GM19452 (cell line): ENCODE data around the gene RGMA.
"Not testable (repeated sequence)": the region's sequence is repeated elsewhere in the genome, so short reads cannot be mapped to it uniquely, and the experiment has no call there.

Experiments
- ATAC-seq: cut with Tn5 transposase; IDR thresholded peaks from one replicate; pipeline ENCODE4 v1.9.1; 2021; ENCODE audit not compliant: unreplicated experiment

RGMA gene

GRCh38 chr15:93067649-93068085 is 21.3 kb downstream of the RGMA start:
- no peak for ATAC-seq

GRCh38 chr15:93066834-93067648 is 22.0 kb downstream of the RGMA start:
- ATAC-seq = no peak

GRCh38 chr15:93066224-93066681 is 22.8 kb downstream of the RGMA start:
- ATAC-seq = no peak

- no peak for ATAC-seq
These were observed 23.4 kb downstream of the RGMA start for GRCh38 chr15:93065641-93066045.

GRCh38 chr15:93063796-93064690 is 25.0 kb downstream of the RGMA start:
- ATAC-seq = no peak

GRCh38 chr15:93063262-93063671 is 25.7 kb downstream of the RGMA start:
- ATAC-seq = no peak

- ATAC-seq = not testable (repeated sequence)
These were observed 26.3 kb downstream of the RGMA start for GRCh38 chr15:93062628-93063261.

GRCh38 chr15:93060336-93061248 is 28.4 kb downstream of the RGMA start:
- ATAC-seq = no peak

GRCh38 chr15:93059442-93059841 is 29.6 kb downstream of the RGMA start:
- ATAC-seq = no peak

- ATAC-seq = no peak
These were observed 30.0 kb downstream of the RGMA start for GRCh38 chr15:93058904-93059427.

- ATAC-seq = no peak
These were observed 30.9 kb downstream of the RGMA start for GRCh38 chr15:93058128-93058527.

- no peak for ATAC-seq
These were observed 31.4 kb downstream of the RGMA start for GRCh38 chr15:93057618-93058017.

GRCh38 chr15:93056836-93057235 is 32.2 kb downstream of the RGMA start:
- ATAC-seq = no peak

- ATAC-seq = no peak
These were observed 33.8 kb downstream of the RGMA start for GRCh38 chr15:93055211-93055610.

- no peak for ATAC-seq
These were observed 36.7 kb downstream of the RGMA start for GRCh38 chr15:93052090-93052879.

GRCh38 chr15:93051236-93052089 is 37.5 kb downstream of the RGMA start:
- no peak for ATAC-seq

GRCh38 chr15:93050648-93051047 is 38.4 kb downstream of the RGMA start:
- no peak for ATAC-seq

- ATAC-seq = no peak
These were observed 39.0 kb downstream of the RGMA start for GRCh38 chr15:93049914-93050578.
